K562 treated with DMSO at 1 percent for 48 hours (cell line): ENCODE results near the gene ZEB1. TPM values are rescaled to one million over a fixed set of nuclear protein-coding genes. Genes with fewer than 3 reads are reported as not detected.

Experiments
- total RNA-seq: library from RNA; unstranded; fragments of 300-600 nt; gene quantifications from 2 replicates; pipeline ENCODE4 v1.2.3, GENCODE V29; 2022; ENCODE audit warnings: low replicate concordance; ENCODE audit errors: extremely low read depth

ZEB1 gene
- total RNA-seq: not detected in 2 replicates

DNA sequence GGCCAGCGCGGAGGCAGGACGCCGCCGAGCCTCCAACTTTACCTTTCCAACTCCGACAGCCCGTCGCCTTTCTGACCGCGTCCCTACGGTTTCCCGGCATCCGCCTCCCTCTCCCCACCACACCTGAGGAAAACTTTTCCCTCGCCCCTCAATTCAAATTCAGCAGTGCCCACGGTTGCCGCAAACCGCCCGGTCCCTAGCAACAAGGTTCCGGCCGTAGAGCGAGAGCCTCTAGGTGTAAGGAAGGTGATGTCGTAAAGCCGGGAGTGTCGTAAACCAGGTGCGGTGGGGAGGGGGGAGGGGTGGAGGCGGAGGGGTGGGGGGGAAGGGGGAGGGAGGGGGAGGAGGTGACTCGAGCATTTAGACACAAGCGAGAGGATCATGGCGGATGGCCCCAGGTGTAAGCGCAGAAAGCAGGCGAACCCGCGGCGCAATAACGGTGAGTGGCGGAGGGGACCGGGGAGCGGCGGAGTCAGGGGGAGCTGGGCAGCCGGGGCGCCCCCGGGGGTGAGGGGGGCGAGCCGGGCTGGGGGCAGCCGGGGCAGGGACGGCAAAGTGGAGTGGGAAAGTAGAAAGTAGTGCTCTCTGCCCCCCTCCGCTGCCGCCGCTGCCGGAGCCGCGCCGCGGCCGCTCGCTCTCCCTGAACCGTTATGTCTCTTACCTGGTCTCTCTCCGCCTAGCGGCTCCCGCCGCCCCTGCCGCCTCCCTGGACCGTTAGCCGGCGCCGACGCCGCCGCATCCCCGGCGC lies at the start of gene ZEB1:
TSS of gene ZEB1 (plus strand) at position 363 of the 748 bp plus-strand sequence. CDS start at position 382, 19 bp downstream.

